HS-27A (cell line): ENCODE results near the gene IDH3B.
"Not testable (repeated sequence)": the region's sequence is repeated elsewhere in the genome, so short reads cannot be mapped to it uniquely, and the experiment has no call there.

Experiments
- DNase-seq: peaks from one replicate; pipeline ENCODE4 v3.0.0-alpha.2; 2012; ENCODE audit warnings: low read depth, missing footprints

The IDH3B gene

GRCh38 chr20:2663887-2664719, at the start of gene IDH3B:
IDH3B (minus strand) TSS chr20:2664216; CDS start chr20:2664188, 28 bp downstream.
- DNase-seq = peak; percentile 68

DNA sequence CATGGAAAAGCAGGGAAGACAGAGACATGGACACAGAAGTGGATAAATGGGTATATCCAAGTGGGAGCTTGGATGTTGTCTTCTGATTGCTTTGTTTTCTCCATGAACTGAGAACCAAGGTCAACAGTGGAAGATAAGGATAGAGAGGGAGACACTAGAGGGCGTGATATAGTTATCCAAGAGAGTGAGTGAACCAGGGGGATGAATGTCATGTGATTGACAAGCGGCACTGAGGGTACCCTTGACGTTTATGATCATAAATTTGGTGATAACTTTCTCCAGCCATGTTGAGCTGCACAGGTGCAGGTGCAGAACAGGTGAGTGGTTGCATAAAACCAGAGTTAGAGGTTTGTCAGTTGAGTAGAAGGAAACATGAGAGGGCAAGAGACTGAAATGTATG, 49.3 kb upstream of the IDH3B start:
- no peak for DNase-seq

DNA sequence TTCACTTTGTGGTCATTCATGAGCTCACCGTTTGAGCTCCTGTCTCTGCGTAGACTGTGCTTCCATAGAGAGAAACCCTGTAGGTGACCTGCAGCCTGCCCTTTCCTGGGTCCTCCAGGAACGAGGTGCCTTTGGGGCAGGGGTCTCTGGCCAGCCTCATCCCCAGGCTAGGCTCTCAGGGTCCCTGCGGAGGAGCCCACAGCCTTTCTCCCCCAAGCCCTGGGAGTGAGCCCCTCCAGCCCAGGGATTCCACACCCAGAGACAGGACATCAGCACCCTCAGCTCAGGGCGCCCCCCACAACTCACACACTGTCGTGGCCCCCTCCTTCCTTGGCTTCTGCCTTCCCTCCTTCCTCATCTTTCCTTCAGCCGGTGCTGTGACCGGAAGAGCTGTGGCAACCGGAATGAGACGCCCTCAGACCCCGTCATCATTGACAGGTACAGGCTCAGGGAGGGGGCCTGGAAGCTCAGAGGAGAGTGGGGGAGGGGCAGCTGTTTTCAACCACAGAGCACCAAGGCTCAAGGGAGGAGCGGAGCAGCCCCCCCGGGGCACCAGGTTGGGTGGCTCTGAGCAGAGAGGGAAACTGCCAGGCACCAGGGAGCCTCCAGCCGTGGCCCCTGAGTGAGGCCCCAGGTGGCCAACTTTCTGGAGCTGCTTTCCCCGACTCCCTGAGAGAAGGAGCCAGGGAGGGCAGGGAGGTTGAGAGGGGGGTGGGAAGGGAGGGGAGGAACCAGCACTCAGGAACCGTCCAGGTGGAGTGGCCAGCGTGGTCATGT, 45.4 kb upstream of the IDH3B start:
- DNase-seq = no peak

GRCh38 chr20:2708665-2709064, 44.6 kb upstream of the IDH3B start:
- DNase-seq = no peak

- no peak for DNase-seq
These were observed 44.0 kb upstream of the IDH3B start for GRCh38 chr20:2708073-2708415.

- DNase-seq = no peak
These were observed 43.5 kb upstream of the IDH3B start for GRCh38 chr20:2707353-2708072.

DNA sequence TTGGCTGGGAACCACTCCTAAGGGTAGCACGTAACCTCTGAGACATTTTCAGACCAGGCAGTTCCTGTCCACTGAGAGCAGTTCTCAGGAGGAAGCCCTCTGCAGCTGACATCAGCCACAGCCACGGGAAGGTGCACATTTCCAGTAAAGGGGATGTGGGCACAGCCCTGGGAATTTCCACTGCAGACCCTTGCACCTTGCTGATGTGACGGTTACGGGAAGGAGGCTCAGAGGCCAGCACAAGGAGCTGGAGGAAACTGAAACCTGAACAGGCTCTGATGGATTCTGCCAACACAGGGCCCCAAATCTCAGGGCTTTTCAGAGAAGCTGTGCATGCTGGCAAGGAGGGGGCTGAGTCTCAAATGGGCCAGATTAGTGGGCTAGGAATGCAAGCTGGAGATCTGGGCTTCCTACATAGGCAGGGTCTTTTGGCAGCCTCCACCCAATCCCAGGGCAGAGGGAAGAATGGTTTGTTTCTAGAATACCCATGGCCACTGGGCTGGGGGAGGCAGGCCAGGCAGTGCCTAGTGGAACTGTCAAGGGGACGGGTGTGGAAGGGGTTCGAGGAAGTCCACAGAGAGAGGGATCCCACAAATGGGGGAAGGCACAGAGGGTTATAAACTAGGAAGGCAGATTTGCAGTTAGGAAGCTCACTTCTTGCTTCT, 42.8 kb upstream of the IDH3B start:
- no peak for DNase-seq

DNA sequence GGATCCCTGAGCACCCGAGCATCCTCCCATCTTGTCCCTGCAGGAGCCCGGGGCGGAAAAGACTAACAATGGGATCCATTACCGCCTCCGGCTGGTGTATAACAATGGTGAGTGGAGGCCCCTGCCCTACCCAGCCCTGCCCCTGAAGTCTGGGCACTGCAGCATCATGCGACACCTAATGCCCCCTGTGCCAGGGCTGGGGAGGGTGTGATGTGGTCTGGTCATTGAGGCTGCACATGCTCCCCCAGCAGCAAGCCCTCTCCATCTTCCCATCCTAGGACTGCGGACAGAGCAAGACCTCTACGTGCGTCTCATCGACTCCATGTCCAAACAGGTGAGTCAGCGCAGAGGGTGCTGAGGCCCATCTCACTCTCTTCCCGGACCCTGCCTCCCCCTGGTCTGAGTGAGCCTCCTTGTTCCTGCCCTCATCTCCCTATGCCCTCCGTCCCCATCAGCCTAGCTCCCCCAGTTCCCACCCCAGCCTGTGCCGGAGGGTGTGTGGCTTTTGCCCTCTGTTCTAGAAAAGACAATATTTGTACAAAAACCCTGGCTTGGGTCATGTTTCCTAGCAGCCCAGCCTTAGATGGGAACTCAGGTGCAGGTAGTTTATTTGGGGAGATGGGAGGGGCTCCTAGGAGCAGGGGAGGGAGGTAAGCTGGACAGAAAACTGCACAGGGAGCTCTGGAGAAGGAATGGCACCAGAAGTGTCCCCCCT, 42.1 kb upstream of the IDH3B start:
- no peak for DNase-seq

DNA sequence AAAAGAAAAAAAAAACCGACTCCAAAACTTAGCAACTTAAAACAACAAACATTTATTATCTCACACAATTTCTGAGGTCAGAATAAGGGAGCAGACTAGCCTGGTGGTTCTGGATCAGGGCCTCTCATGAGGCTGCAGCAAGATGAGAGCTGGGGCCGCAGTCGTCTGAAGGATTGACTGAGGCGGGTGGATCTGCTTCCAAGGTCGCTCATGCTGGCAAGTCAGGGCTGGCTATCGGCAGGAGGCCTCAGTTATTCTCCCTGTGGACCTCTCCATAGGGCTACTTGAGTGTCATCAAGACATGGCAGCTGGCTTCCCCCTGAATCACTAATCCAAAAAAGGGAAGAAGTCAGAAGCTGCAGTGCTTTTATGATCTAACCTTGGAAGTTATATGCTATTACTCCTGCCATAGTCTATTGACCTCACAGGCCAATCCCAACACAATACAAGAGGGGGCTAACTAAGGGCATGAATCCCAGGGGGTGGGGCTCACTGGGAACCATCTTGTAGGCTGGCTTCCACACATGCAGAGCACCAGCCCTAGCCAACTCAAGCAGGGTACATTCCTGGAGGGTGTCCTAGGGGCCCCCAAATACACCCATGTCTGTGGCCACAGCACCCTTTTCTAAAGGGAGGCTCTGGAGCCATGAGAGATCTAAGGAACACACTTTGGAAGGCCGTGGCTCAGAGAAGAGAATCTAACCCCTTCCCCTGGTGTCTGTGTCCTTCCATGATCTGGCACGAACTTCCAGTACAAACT, 39.9 kb upstream of the IDH3B start:
- DNase-seq = no peak

DNA sequence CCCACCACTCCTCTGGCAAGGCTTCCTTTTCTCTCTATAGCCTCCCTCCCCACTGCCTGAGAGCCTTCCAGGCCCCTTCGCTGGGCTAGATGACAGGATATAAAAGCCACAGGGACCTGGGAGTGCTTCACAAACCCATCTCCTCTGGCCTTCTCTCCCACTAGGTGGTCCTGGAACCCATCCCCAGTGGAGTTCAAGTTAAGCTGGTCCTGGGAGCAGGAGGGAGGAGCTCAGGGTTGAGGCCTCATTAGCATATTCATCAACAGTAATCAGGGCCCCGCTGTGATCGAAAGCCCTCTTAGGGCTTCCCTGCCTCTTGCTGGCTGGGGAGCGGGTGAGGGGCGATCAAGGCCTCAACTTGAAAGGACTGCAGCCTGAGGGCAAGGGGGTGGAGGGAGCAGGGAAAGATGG, 37.7 kb upstream of the IDH3B start:
- DNase-seq = no peak

GRCh38 chr20:2700913-2701620, 37.1 kb upstream of the IDH3B start:
- DNase-seq = no peak

DNA sequence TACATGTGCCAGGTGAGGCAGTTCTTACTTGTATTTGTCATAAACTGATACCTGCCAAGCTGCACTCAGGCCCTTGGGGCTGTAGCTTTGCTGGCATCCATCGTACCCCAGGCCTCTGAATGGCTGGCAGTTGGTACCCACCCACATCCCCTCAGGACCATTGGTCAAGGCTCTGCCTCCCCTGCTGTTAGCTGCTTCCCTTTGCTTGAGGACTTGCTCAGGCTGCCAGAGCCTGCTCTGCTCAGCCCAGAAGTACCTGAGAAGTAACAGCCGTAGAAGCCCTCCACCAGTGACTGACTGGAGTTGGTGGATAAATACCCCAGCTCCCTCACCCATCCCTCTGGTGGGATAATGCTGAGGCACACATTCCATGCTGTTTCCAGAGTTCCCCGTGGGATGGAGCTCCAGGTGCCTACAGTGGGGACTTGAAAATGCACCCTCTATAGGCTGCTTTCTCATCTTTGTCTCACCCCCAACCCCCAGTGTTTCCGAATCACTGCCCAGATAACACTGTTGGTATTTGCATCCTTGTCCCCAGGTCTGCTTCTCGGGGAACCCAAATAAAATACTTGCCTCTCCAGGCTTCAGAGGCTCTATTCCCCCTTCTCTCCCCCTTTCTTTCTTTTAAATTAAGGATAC, 35.9 kb upstream of the IDH3B start:
- DNase-seq = no peak

DNA sequence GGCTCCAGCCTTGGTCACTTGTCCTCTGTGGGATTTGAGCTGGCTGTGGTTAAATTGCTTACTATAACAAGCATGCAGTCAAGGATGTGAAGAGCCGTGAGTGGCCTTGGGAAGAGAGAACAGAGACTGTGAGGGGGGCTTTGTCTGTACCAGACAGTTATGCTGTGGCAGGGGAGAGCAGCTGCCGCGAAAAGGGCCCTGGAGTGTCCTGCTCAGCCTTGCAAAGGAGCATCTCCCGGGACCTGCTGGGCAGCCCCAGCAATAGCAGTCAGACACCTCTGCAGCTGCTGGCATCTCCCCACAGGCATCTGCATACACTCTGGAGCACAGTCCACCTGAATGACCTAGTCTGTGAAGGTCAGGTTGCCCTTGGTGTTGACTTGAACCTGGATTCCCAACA, 34.9 kb upstream of the IDH3B start:
- DNase-seq = no peak

DNA sequence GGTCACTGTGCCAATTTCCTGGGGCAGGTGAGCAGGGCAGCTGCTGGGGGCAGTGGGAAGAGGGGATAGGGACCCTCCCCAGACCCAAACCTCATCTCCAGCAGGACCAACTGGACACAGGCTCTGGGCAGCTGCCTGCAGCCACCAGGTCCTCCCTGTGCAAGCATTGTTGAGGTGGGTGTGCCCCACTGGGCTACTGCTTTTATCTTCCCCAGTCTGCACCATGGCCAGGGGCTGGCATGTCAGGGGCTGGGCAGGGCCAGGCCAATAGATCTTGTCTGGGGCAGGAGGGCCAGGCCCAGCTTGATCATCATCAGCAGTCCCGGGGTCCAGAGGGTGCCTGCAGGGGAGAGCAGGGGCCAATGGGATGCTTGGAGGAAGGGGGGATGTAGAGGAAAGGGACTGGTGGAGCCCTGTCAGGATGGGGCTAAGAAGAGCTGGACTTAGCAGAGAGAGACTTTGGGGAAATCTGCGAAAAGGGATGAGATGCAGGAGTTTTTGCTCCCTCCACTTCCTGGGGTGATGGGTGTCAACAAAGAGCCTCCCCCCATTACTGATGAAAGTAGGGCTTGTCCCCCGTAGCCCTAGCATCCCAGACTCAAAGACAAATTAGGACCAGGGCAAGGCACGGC, 34.3 kb upstream of the IDH3B start:
- DNase-seq = no peak

GRCh38 chr20:2697768-2698167, 33.8 kb upstream of the IDH3B start:
- DNase-seq = no peak

GRCh38 chr20:2696646-2697045, 32.6 kb upstream of the IDH3B start:
- DNase-seq = no peak

GRCh38 chr20:2695984-2696525, 32.0 kb upstream of the IDH3B start:
- DNase-seq = not testable (repeated sequence)

DNA sequence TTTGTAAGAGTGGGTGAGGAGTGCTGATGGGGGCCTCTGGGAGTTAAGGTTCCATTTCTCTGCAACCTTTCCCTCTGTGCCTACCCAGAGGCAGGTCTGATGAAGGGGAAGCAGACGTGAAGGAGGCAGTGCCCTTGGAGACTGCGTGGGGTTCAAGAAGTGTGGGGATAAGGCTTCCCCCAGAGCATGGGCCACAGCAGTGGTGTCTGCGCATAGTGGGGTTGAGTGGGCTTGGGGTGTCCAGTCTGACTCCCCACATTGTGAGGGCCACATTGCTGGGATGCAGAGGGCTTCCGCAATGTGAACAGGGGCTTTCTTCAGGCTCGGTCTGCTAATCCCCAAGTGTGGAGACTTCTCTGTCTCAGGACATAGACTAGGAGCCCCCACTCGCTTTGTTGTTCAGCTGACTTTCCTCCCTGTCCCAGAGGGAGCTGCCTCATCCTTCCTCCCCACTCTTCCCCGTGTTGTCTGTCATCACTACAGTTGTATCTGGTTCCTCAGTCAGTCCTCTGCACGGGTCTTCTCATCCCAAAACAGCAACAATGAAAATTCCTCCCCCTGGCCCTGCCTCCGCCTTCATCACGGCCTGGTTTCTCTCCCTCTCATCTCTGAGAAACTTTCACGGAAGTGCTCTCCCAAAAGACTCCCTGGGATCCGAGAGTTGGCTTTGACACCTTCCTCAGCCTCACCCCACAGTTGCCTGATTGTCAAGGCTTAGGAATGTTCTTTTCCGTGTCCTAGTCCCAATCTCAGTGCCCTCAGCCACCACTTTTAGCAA, 31.4 kb upstream of the IDH3B start:
- no peak for DNase-seq
